SW 1271 (cell line): ENCODE results near the gene ANKRD33B.
"Not testable (repeated sequence)": the region's sequence is repeated elsewhere in the genome, so short reads cannot be mapped to it uniquely, and the experiment has no call there.

Experiments used
- DNase-seq, 2 experiments: peaks; one replicate each; lab custom pipeline; 2025; lab: John Stamatoyannopoulos, UW

Gene ANKRD33B

GRCh38 chr5:10661401-10661800 lies 97.5 kb downstream of the ANKRD33B start:
- DNase-seq: no peak

GRCh38 chr5:10662083-10662482 lies 98.2 kb downstream of the ANKRD33B start:
- DNase-seq: no peak

GRCh38 chr5:10662661-10663488 lies 99.0 kb downstream of the ANKRD33B start:
- no peak for DNase-seq

GRCh38 chr5:10663489-10664179 lies 99.8 kb downstream of the ANKRD33B start:
- no peak for DNase-seq

- not testable (repeated sequence) for DNase-seq
Measured at GRCh38 chr5:10664180-10664769, 100.4 kb downstream of the ANKRD33B start.

- DNase-seq: no peak
Measured at GRCh38 chr5:10665799-10666198, 101.9 kb downstream of the ANKRD33B start.

- DNase-seq: no peak
Measured at GRCh38 chr5:10666531-10667299, 102.8 kb downstream of the ANKRD33B start.

- DNase-seq: no peak
Measured at GRCh38 chr5:10667431-10668057, 103.7 kb downstream of the ANKRD33B start.

GRCh38 chr5:10668697-10669096 lies 104.8 kb downstream of the ANKRD33B start:
- no peak for DNase-seq

- no peak for DNase-seq
Measured at GRCh38 chr5:10669983-10670382, 106.1 kb downstream of the ANKRD33B start.

GRCh38 chr5:10671041-10672008 lies 107.5 kb downstream of the ANKRD33B start:
- DNase-seq: no peak

GRCh38 chr5:10672146-10673016 lies 108.5 kb downstream of the ANKRD33B start:
- no peak for DNase-seq

GRCh38 chr5:10673017-10673389 lies 109.1 kb downstream of the ANKRD33B start:
- DNase-seq: no peak

- no peak for DNase-seq
Measured at GRCh38 chr5:10673407-10673806, 109.5 kb downstream of the ANKRD33B start.

- DNase-seq: no peak
Measured at GRCh38 chr5:10674096-10674495, 110.2 kb downstream of the ANKRD33B start.

- DNase-seq: no peak
Measured at GRCh38 chr5:10674582-10674981, 110.7 kb downstream of the ANKRD33B start.

GRCh38 chr5:10675177-10675700 lies 111.4 kb downstream of the ANKRD33B start:
- DNase-seq: no peak

- DNase-seq: no peak
Measured at GRCh38 chr5:10676224-10676623, 112.4 kb downstream of the ANKRD33B start.

GRCh38 chr5:10676946-10677345 lies 113.1 kb downstream of the ANKRD33B start:
- no peak for DNase-seq
